ENCODE data around the gene TUBB4A.
"Not testable (repeated sequence)": the region's sequence is repeated elsewhere in the genome, so short reads cannot be mapped to it uniquely, and the experiment has no call there.

The TUBB4A gene

DNA sequence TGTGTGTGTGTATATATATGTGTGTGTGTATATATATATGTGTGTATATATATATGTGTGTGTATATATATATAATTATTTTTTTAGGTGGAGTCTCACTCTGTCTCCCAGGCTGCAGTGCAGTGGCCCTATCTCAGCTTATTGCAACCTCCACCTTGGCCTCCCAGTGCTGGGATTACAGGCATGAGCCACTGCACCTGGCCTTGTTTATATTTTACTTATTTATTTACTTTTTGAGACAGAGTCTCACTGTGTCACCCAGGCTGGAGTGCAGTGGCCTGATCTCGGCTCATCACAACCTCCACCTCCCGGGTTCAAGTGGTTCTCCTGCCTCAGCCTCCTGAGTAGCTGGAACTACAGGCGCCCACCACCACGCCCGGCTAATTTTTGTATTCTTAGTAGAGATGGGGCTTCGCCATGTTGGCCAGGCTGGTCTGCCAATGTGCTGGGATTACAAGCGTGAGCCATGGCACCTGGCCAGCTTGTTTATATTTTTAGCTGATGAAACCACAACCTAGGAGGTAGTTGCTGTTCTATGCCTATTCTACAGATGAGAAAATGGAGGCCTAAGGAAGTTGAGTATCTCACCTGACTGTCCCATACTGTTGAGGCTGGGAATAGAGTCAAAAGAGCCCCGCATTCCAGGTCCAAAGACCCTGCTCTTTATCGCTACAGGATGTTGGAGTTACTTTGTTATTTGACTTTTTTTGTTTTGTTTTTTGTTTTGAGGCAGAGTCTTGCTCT is 6.1 kb upstream of the TUBB4A start:
- H3K27ac ChIP-seq (ENCODE audit: low read length); H3K36me3 ChIP-seq (ENCODE audit: control insufficient read depth in 2 of 2, insufficient read depth in 2 of 2, low read length in 2 of 2); H3K9ac ChIP-seq (ENCODE audit: low read length in 2 of 2); H3K9me3 ChIP-seq (ENCODE audit: control insufficient read depth in 2 of 2, low read length in 2 of 2); H3K4me1 ChIP-seq (ENCODE audit: control insufficient read depth, insufficient read depth, low read length); H3K4me3 ChIP-seq (ENCODE audit: low read length in 2 of 2); H3K27me3 ChIP-seq (ENCODE audit: control insufficient read depth in 1 of 2, insufficient read depth in 2 of 2, low read length in 2 of 2): not testable (repeated sequence)

DNA sequence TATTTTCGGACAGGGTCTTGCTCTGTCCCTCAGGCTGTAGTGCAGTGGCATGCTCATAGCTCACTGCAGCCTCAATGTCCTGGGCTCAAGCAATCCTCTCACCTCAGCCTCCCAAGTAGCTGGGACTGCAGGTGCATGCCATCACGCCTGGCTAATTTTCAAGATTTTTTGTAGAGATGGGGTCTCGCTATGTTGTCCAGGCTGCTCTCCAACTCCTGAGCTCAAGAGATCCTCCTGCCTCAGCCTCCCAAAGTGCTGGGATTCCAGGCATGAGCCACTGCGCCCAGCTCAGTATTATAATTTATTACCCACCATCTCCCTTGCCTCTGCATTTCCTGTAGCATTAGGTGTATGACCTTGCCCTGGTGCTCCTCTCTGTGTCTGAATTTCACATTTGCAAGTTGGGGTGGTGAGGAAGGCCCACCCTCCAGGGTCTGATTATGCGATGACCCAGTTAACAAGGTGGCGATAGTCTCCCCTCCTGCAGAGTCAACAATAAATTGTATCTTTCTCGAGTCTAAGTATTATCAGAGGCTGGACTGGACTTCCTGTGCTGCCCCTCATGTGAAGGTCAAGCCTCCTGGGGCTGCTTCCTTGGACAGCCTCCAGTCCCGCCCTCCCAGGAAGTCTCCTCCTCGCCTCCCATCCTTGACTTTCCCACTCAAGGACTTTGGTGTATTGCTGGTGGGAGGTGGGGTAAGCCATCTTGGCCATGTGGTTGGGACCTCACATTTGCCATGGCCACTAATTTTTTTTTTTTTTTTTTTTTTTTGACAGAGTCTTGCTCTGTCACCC is 1.5 kb upstream of the TUBB4A start:
- Histone ChIP-seq H3K9me3 (ENCODE audit: control insufficient read depth in 2 of 2, low read length in 2 of 2) (no peaks in the 10 kb centered on the region), H3K9ac (ENCODE audit: low read length in 2 of 2) (no peak overlapping the region), H3K27ac (ENCODE audit: low read length) (no peak overlapping the region), H3K4me1 (ENCODE audit: control insufficient read depth, insufficient read depth, low read length) (peaks cover 9% of the 10 kb centered on the region), H3K27me3 (ENCODE audit: control insufficient read depth in 1 of 2, insufficient read depth in 2 of 2, low read length in 2 of 2) (peaks cover 14 to 29% of the 10 kb centered on the region in 2 donors), H3K36me3 (ENCODE audit: control insufficient read depth in 2 of 2, insufficient read depth in 2 of 2, low read length in 2 of 2) (no peaks in the 10 kb centered on the region), H3K4me3 (ENCODE audit: low read length in 2 of 2) (no peak overlapping the region)

DNA sequence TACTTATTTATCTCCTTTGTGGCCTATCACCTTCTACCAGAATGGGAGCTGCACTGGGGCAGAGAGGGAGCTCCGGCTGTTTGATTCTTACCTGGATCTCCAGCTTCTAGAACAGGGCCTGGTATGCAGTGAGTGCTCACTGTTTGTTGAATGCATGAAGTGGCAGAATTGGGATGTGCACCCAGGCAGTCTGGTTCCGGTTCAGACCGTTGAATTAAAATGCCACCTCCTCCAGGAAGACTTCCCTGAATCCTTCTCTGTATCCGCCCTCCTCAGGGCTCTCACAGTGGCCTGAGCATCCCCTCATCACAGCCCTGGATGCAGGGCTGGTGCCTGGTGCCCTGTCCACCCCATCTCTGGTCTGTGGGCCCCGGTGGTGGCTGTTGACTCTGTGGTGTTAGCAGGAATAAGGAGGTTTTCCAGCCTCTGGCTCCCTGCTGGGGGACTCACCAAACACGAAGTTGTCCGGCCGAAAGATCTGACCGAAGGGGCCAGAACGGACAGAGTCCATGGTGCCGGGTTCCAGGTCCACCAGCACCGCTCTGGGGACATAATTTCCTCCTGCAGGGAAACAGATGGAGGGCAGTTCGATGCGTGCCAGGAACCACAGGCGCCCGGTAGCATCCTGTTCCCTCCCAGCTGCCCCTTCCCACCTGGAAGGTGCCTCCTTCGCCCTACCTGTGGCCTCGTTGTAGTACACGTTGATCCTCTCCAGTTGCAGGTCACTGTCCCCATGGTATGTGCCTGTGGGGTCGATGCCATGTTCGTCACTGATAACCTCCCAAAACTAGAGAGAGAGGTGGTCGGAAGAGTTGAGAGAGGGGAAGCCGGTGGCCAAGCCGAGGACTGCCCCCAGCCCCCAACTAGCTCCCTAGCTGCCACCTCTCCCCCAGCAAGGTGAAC is 1.0 kb downstream of the TUBB4A start:
- H3K4me3 ChIP-seq (ENCODE audit: low read length in 2 of 2): peak overlapping the region in 1 of 2 donors; percentile 58
- peaks cover 9% of the 10 kb centered on the region for H3K4me1 ChIP-seq (ENCODE audit: control insufficient read depth, insufficient read depth, low read length)
- H3K9ac ChIP-seq (ENCODE audit: low read length in 2 of 2): no peak overlapping the region
- H3K27me3 ChIP-seq (ENCODE audit: control insufficient read depth in 1 of 2, insufficient read depth in 2 of 2, low read length in 2 of 2): peaks cover 14 to 29% of the 10 kb centered on the region in 2 donors
- no peaks in the 10 kb centered on the region for H3K9me3 ChIP-seq (ENCODE audit: control insufficient read depth in 2 of 2, low read length in 2 of 2)
- H3K27ac ChIP-seq (ENCODE audit: low read length): no peak overlapping the region
- H3K36me3 ChIP-seq (ENCODE audit: control insufficient read depth in 2 of 2, insufficient read depth in 2 of 2, low read length in 2 of 2): no peaks in the 10 kb centered on the region

DNA sequence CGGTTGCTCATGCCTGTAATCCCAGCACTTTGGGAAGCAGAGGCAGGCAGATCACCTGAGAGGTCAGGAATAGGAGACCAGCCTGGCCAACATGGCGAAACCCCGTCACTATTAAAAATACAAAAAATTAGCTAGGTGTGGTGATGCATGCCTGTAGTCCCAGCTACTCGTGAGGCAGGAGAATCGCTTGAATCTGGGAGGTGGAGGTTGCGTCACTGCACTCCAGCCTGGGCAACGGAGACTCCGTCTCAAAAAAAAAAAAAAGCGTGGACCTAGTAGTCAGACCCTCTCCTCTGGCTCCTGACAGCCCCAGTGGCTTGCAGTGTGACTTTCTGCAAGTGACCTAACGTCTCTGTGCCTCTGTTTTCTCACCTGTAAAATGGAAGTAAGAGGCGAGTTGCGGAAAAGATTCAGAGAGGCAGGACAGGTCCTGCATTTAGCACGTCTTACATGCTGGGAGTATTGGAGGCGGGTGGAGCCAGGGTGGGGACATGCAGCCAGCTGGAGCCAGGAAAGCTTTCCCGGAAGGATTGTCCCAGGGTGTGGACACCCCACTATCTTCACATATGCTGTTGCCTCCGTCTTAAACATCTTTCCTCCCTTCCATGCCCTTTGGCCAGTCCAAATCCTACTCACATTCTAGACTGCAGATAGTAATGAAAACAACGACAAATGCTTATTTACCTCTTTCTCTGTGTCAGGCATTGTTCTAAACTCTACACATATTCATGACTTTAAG is 2.9 kb downstream of the TUBB4A start:
- Histone ChIP-seq H3K27ac (ENCODE audit: low read length) (no peak overlapping the region), H3K4me1 (ENCODE audit: control insufficient read depth, insufficient read depth, low read length) (peaks cover 9% of the 10 kb centered on the region), H3K27me3 (ENCODE audit: control insufficient read depth in 1 of 2, insufficient read depth in 2 of 2, low read length in 2 of 2) (peaks cover 14 to 29% of the 10 kb centered on the region in 2 donors), H3K9me3 (ENCODE audit: control insufficient read depth in 2 of 2, low read length in 2 of 2) (no peaks in the 10 kb centered on the region), H3K36me3 (ENCODE audit: control insufficient read depth in 2 of 2, insufficient read depth in 2 of 2, low read length in 2 of 2) (no peaks in the 10 kb centered on the region), H3K4me3 (ENCODE audit: low read length in 2 of 2) (no peak overlapping the region), H3K9ac (ENCODE audit: low read length in 2 of 2) (no peak overlapping the region)

DNA sequence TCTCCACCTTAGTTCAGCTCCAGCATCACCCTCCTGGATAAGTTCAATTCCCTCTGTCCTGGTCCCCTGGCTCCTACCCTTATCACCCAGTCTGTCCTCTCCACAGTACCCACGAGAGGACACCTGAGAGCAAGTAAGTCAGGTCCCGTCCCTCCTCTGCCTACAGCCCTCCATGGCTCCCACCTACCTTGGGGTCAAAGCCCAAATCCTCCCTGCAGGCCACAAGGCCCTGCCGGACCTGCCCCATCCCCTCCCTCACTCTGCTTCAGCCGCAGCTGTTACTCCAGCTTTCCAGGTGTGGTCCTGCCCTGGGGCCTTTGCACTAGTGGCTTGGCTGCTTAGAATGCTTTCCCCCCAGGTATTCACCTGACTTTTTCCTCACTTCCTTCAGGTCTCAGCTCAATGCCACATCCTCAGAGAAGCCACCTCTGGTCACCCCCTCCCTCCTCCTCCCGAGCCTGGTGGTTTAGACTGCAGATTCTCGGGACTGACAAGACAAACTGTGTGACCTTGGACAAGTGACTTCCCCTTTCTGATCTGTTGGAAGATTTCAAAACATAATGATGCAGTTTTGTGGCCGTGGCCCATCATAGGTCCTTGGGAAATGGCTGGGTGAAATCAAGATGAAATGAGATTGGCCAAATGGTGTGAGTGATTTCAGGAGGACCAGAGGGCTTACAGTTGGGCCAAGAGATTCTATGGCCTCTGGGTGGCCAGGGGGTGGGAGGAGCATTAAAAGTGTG is 3.6 kb downstream of the TUBB4A start:
- no peak overlapping the region for H3K9ac ChIP-seq (ENCODE audit: low read length in 2 of 2)
- no peak overlapping the region for H3K4me3 ChIP-seq (ENCODE audit: low read length in 2 of 2)
- H3K27me3 ChIP-seq (ENCODE audit: control insufficient read depth in 1 of 2, insufficient read depth in 2 of 2, low read length in 2 of 2): peaks cover 11 to 26% of the 10 kb centered on the region in 2 donors
- H3K27ac ChIP-seq (ENCODE audit: low read length): no peak overlapping the region
- no peaks in the 10 kb centered on the region for H3K9me3 ChIP-seq (ENCODE audit: control insufficient read depth in 2 of 2, low read length in 2 of 2)
- H3K36me3 ChIP-seq (ENCODE audit: control insufficient read depth in 2 of 2, insufficient read depth in 2 of 2, low read length in 2 of 2): no peaks in the 10 kb centered on the region
- peaks cover 9% of the 10 kb centered on the region for H3K4me1 ChIP-seq (ENCODE audit: control insufficient read depth, insufficient read depth, low read length)

DNA sequence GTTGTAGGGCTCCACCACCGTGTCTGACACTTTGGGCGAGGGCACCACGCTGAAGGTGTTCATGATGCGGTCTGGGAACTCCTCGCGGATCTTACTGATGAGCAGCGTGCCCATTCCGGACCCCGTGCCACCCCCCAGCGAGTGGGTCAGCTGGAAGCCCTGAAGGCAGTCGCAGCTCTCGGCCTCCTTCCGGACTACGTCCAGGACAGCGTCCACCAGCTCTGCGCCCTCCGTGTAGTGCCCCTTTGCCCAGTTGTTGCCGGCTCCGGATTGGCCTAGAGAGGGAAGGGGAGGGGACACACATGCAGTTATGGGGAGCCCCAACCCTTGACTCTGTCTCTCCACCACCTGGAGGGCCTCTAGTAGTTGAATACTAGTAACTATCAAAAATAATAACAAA is 6.2 kb downstream of the TUBB4A start:
- no peaks in the 10 kb centered on the region for H3K4me1 ChIP-seq (ENCODE audit: control insufficient read depth, insufficient read depth, low read length)
- peaks cover 5 to 6% of the 10 kb centered on the region in 2 donors for H3K27me3 ChIP-seq (ENCODE audit: control insufficient read depth in 1 of 2, insufficient read depth in 2 of 2, low read length in 2 of 2)
- H3K36me3 ChIP-seq (ENCODE audit: control insufficient read depth in 2 of 2, insufficient read depth in 2 of 2, low read length in 2 of 2): no peaks in the 10 kb centered on the region
- H3K27ac ChIP-seq (ENCODE audit: low read length): no peak overlapping the region
- no peak overlapping the region for H3K9ac ChIP-seq (ENCODE audit: low read length in 2 of 2)
- H3K4me3 ChIP-seq (ENCODE audit: low read length in 2 of 2): no peak overlapping the region
- H3K9me3 ChIP-seq (ENCODE audit: control insufficient read depth in 2 of 2, low read length in 2 of 2): peaks cover 0 to 5% of the 10 kb centered on the region in 2 donors

DNA sequence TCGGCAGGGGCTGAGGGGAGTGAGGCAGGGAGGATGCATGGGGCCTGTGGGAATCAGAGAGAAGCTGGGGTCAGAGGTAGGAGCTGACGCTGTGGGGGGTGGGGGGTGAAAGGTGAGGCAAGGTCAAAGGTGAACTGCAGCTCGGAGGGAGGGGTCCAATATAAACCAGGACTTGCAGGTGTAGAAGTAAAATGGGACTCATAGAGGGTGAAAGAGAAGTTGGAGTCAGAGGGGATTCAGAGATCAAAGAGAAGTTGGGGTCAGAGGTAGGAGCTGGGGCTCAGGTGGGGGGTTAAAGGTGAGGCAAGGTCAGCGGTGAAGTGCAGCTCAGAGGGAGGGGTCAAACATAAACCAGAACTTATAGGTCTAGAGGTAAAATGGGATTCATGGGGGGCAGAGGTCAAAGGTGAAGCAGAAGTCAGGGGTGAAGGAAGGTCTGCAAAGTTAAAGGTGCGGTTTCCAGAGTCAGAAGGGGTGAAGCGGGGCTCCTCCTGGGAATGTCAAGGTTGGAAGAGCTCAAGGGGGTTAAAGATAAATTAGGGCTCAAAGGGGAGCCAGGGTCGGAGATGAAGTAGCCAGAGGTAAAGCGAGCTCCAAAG is 7.6 kb downstream of the TUBB4A start:
- Histone ChIP-seq H3K36me3 (ENCODE audit: control insufficient read depth in 2 of 2, insufficient read depth in 2 of 2, low read length in 2 of 2) (no peaks in the 10 kb centered on the region), H3K4me3 (ENCODE audit: low read length in 2 of 2) (no peak overlapping the region), H3K9ac (ENCODE audit: low read length in 2 of 2) (no peak overlapping the region), H3K27me3 (ENCODE audit: control insufficient read depth in 1 of 2, insufficient read depth in 2 of 2, low read length in 2 of 2) (peaks cover 2 to 3% of the 10 kb centered on the region in 2 donors), H3K4me1 (ENCODE audit: control insufficient read depth, insufficient read depth, low read length) (no peaks in the 10 kb centered on the region), H3K9me3 (ENCODE audit: control insufficient read depth in 2 of 2, low read length in 2 of 2) (peaks cover 0 to 5% of the 10 kb centered on the region in 2 donors), H3K27ac (ENCODE audit: low read length) (no peak overlapping the region)

DNA sequence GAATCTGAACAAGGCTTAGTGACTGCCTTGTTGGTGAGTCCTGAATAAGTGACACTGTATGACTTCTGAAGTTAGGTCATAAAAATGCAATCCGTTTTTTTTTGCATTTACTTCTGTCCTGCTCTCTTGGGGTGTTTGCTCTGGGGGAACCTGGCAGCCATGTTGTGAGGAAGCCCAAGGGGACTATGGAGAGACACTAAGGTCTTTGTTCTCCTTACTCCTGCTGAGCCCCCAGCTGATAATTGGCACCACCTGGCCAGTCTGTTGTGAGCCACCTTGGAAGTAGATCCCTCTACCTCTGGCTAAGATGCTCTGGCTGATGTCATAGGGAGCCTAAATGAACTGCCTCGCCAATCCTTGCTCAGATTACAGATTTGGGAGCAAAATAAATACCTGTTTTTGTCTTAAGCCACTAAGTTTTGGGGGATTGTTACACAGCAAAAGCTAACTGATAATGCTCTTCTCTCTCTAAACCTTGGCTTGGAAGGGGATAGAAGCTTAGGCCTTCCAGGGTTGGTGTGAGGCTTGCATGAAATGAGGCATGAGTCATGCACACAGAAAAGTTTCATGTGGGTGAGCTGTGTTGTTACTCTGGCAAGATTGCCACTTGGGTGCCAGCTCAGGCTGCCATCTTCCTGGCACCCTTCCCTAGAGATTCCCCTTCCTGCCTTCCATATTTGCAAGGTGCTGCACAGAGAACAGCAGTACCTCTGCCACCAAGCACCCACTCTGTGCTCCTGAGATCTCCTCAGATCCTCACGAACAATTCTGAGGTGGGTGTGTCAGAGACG is 10.1 kb downstream of the TUBB4A start:
- no peak overlapping the region for H3K4me3 ChIP-seq (ENCODE audit: low read length in 2 of 2)
- H3K27me3 ChIP-seq (ENCODE audit: control insufficient read depth in 1 of 2, insufficient read depth in 2 of 2, low read length in 2 of 2): peaks cover 2 to 3% of the 10 kb centered on the region in 2 donors
- H3K9ac ChIP-seq (ENCODE audit: low read length in 2 of 2): no peak overlapping the region
- H3K36me3 ChIP-seq (ENCODE audit: control insufficient read depth in 2 of 2, insufficient read depth in 2 of 2, low read length in 2 of 2): no peaks in the 10 kb centered on the region
- no peak overlapping the region for H3K27ac ChIP-seq (ENCODE audit: low read length)
- no peaks in the 10 kb centered on the region for H3K4me1 ChIP-seq (ENCODE audit: control insufficient read depth, insufficient read depth, low read length)
- peaks cover 0 to 5% of the 10 kb centered on the region in 2 donors for H3K9me3 ChIP-seq (ENCODE audit: control insufficient read depth in 2 of 2, low read length in 2 of 2)

DNA sequence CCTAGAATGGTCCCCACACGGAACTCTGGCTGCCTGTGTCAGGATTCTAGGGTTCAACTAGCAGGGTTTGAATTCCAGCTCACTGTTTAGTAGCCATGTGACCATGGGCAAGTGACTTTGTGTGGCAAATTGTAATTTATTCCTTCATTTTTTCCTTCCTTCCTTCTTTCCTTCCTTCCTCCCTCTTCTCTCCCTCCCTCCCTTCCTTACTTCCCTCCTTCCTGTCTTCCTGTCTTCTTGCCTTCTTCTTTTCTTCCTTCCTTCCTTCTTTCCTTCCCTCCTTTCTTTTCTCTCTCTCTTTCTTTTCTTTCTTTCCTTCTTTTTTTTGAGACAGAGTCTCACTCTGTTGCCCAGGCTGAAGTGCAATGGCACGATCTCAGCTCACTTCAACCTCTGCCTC is 12.0 kb downstream of the TUBB4A start:
- Histone ChIP-seq H3K27ac (ENCODE audit: low read length) (no peak overlapping the region), H3K36me3 (ENCODE audit: control insufficient read depth in 2 of 2, insufficient read depth in 2 of 2, low read length in 2 of 2) (no peaks in the 10 kb centered on the region), H3K4me3 (ENCODE audit: low read length in 2 of 2) (no peak overlapping the region), H3K9me3 (ENCODE audit: control insufficient read depth in 2 of 2, low read length in 2 of 2) (peaks cover 0 to 5% of the 10 kb centered on the region in 2 donors), H3K27me3 (ENCODE audit: control insufficient read depth in 1 of 2, insufficient read depth in 2 of 2, low read length in 2 of 2) (peaks cover 2 to 3% of the 10 kb centered on the region in 2 donors), H3K9ac (ENCODE audit: low read length in 2 of 2) (no peak overlapping the region), H3K4me1 (ENCODE audit: control insufficient read depth, insufficient read depth, low read length) (no peaks in the 10 kb centered on the region)
